ENCODE measurements around the gene ABR.
A peak's percentile ranks its signal among the peaks of the same experiment; 100 is the strongest.

ABR gene

DNA sequence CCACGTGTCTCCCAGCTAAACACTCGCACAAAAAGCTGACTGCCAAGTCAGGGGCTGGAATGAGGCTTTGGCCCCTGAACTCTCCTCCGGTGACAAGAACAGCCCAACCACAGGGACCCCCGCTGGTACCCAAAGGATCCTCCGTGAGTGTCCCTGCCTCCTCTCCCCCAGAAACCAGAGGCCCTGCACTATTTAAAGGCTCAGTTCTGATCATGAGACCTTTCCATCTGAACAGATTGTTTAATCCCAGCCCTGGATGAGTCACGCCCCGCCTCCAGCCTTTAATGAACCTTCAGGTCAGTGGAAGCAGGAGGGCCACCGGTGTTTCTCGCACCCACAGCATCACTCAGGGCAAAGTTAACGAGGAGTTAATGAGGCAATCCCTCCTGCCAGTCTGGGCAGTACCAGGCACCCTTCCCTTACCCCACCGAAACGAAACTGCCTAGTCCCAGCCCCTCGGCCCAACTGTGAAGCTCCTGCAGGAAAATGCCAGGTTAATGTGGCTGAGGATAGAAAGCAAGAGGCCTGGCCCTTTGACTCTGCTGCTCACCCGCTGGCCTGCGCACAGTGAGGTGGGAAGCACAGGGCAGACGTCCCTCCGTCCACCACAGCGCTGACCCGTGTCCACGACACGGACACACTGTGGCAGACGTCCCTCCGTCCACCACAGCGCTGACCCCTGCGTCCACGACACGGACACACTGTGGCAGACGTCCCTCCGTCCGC, 150.4 kb downstream of the ABR start:
- no peak overlapping the region for H3K27ac ChIP-seq
- H3K4me3 ChIP-seq (ENCODE audit: low read depth, low read length), result no peak overlapping the region
- TF ChIP-seq, protein P1, sequence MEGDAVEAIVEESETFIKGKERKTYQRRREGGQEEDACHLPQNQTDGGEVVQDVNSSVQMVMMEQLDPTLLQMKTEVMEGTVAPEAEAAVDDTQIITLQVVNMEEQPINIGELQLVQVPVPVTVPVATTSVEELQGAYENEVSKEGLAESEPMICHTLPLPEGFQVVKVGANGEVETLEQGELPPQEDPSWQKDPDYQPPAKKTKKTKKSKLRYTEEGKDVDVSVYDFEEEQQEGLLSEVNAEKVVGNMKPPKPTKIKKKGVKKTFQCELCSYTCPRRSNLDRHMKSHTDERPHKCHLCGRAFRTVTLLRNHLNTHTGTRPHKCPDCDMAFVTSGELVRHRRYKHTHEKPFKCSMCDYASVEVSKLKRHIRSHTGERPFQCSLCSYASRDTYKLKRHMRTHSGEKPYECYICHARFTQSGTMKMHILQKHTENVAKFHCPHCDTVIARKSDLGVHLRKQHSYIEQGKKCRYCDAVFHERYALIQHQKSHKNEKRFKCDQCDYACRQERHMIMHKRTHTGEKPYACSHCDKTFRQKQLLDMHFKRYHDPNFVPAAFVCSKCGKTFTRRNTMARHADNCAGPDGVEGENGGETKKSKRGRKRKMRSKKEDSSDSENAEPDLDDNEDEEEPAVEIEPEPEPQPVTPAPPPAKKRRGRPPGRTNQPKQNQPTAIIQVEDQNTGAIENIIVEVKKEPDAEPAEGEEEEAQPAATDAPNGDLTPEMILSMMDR (IDR thresholded peaks at IDR 0.05; ENCODE audit: low read depth, low read length, missing control alignments), result no peak
- peak; percentile 63 for DNase-seq
- peaks cover 4% of the 10 kb centered on the region for H3K36me3 ChIP-seq (replicated peaks)
- no peaks in the 10 kb centered on the region for H3K27me3 ChIP-seq (replicated peaks)
- in situ Hi-C loops (cut with HindIII; ENCODE audit: low pct_ligation_motif_present, low sequenced_read_pairs), result no loop called here

DNA sequence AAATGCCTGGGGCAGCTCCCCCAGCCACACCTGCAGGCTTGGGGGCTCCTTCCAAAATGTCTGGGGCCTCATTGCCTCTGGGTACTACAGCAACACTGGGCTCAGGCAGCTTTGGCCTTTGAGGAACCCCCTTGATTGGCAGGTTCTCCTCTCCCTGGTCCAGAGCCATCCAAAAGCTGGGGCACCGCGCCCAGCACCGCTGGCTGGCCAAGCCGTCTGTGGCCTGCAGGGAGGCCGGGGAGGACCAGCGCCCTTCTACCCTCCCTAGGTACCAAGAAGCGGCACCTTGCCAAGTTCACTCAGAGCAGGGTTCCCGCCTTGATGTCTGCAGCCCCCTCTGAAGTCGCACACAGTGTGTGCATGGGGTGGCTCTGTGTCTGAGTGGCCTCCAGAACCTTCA, 152.7 kb downstream of the ABR start:
- TF ChIP-seq, protein P1 (IDR thresholded peaks at IDR 0.05; ENCODE audit: low read depth, low read length, missing control alignments), result no peak
- Histone ChIP-seq H3K27ac (no peak overlapping the region), H3K4me3 (ENCODE audit: low read depth, low read length) (no peak overlapping the region), H3K36me3 (replicated peaks) (no peaks in the 10 kb centered on the region), H3K27me3 (replicated peaks) (no peaks in the 10 kb centered on the region)
- in situ Hi-C loops (cut with HindIII; ENCODE audit: low pct_ligation_motif_present, low sequenced_read_pairs), result no loop called here
- no peak for DNase-seq

DNA sequence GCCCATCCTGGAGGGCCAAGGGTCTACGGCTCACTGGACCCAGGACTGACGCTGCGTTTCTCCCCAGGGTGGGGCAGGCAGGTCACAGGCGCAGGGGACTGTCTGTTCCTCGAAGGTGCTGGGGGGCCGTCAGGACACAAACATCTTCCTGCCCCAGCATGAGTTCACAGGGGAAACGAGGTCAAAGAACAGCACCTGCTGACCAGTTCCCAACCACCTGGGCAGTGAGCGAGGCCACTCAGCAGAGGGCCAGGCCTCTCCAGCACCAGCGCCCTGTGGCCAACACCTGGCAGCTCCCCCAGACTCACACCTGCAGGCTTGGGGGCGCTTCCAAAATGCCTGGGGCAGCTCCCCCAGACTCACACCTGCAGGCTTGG, 153.2 kb downstream of the ABR start:
- TF ChIP-seq, protein P1 (IDR thresholded peaks at IDR 0.05; ENCODE audit: low read depth, low read length, missing control alignments), result no peak
- Histone ChIP-seq H3K4me3 (ENCODE audit: low read depth, low read length) (no peak overlapping the region), H3K27ac (no peak overlapping the region), H3K27me3 (replicated peaks) (no peaks in the 10 kb centered on the region), H3K36me3 (replicated peaks) (no peaks in the 10 kb centered on the region)
- in situ Hi-C loops (cut with HindIII; ENCODE audit: low pct_ligation_motif_present, low sequenced_read_pairs), result no loop called here
- DNase-seq, result no peak

DNA sequence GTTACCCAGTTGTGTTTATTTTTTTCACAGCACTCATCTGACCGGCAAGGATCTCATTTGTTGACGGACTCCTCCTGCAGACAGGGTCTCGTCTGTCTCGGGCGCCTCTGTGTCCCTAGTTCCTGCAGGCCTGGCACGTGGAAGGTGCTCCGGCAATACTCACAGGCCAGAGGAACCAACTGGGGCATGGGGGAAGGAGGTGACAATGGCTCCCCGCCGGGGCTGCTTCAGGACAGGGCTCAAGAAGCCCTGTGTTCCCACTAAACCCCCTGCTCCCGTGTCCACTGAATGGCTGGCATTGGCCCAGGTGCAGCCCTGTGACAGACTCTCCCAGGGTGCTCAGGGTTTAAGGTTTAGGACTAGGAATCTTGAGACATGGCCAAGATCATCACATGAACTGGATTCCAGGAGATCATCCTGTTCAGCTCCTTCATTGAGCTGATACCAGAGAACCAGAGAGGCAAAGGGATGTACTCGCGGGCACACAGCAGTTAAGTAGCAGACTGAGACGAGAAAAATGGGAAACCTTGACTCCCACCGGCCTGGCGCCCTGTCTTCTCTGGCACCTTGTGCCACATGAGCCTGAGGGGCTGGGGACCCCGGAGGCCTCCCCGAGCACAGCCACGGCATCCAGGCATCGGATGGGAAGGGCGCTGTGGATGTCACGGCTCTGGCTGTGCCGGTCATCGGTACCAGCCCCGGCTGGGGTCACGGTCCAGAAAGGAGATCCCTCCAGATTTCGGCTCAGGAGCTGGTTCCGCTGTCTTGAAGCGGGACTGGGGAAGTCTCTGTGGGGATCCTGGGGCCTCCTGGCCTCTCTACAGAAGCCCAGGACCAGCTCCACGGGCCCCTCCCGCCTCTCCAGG, 153.8 kb downstream of the ABR start:
- in situ Hi-C loops (cut with HindIII; ENCODE audit: low pct_ligation_motif_present, low sequenced_read_pairs), result no loop called here

DNA sequence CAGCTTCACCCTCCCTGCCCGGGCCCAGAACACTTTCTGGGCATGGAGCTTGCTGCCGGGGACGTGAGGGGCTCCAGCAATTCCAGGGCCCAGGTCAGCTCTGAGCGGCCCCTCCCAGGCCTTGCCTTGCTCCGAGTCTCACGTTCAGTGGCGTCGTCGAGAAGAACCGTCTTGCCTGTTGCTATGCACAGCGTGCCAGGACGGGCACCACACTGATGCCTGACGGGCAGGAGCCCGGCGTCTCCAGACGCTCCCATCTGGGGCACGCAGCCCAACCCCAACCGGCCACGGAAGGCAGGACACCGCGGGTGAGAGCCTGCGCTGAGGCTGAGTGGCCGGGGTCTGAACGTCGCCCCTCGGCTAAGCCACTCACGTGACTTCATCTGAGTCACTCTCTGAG, 155.7 kb downstream of the ABR start:
- TF ChIP-seq, protein P1 (IDR thresholded peaks at IDR 0.05; ENCODE audit: low read depth, low read length, missing control alignments), result no peak
- Histone ChIP-seq H3K27ac (no peak overlapping the region), H3K27me3 (replicated peaks) (no peaks in the 10 kb centered on the region), H3K36me3 (replicated peaks) (no peaks in the 10 kb centered on the region), H3K4me3 (ENCODE audit: low read depth, low read length) (no peak overlapping the region)
- DNase-seq, result no peak
- in situ Hi-C loops (cut with HindIII; ENCODE audit: low pct_ligation_motif_present, low sequenced_read_pairs), result no loop called here

More for the DNA sequence above, 153.8 kb downstream of the ABR start:
- Histone ChIP-seq H3K4me3 (ENCODE audit: low read depth, low read length) (no peak overlapping the region), H3K27me3 (replicated peaks) (no peaks in the 10 kb centered on the region), H3K27ac (no peak overlapping the region), H3K36me3 (replicated peaks) (no peaks in the 10 kb centered on the region)
- TF ChIP-seq, protein P1 (IDR thresholded peaks at IDR 0.05; ENCODE audit: low read depth, low read length, missing control alignments), result no peak
- DNase-seq, result no peak

Data from brain microvascular endothelial cell (primary cell).